Spleen (tissue), 7 donors: ENCODE data around the gene CHST7.

Source experiments
- POLR2A ChIP-seq, 3 donors: fragments of 450-650 bp; IDR thresholded peaks; one replicate each; pipeline ENCODE4 v1.5.1; 2017; ENCODE audit warnings: antibody characterized with exemption in 3 of 3, mild to moderate bottlenecking in 1 of 3
- TF ChIP-seq, protein P1 (sequence below), 11 experiments: fragments of 200-600 bp in 7 of 11; fragments of 450-650 bp in 4 of 11; sonication (generic) in 4 of 11; IDR thresholded peaks in 8 of 11; conservative IDR thresholded peaks in 3 of 11; 1 replicate in 7 of 11; 2 replicates in 4 of 11; pipeline versions ENCODE4 v1.4.0 to v1.8.0; 2016 to 2021; ENCODE audit warnings: antibody characterized with exemption in 11 of 11, inconsistent platforms in 4 of 11, mild to moderate bottlenecking in 1 of 11
- donor health status: DM: no; HTN: no; CAD: no; lungs with moderate emphysema.
- donor health status: DM: no; HTN: no; CAD: no.
- donor health status: DM: no; HTN: no; CAD: no.

DNA sequence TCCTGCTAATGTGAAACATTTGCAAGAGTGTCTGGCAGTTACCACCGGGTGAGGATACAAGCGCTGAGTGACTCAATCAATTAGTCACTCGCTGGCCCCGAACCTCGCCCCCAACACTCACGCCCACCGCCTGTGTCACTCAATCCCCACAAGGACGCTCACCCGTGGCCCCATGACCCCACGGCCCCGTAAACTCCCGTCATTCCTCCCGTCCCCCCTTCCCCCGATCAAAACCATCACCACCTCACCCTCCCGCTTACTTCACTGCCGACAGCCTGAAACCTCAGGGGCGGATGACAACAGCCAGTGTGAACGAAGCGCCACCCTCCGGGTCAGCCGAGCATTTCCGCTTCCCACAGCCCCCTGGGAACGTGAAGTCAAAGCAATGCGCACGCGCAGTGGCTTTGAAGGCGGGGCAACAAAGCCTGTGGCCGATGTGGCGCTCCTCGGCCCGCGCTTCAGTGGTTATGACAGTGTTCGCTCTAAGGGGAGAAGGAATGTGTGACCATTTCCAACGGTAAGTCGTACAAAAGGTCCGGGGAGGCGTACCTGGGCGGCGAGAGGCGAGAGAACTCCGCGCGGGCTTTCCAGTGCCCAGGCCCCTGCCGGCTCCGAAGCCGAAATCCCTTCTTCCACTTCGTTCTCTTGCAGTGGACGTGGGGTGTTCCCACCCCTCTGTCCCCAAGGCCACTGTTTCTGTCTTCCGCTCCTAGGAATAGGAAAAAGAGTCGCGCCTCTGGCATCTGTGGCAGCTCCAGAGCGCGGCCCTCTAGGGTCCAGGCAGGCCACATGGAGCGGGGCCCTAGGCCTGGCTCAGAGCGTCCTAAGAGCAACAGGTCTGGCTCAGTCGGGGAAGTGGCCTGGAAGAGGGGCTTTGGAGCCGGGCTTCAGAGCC, 28.2 kb upstream of the CHST7 start, which contains the start of gene ZNF674:
- TF ChIP-seq POLR2A (IDR thresholded peaks at IDR 0.05): peak in 2 of 3 donors; percentile 36 to 60
- TF ChIP-seq, protein P1, sequence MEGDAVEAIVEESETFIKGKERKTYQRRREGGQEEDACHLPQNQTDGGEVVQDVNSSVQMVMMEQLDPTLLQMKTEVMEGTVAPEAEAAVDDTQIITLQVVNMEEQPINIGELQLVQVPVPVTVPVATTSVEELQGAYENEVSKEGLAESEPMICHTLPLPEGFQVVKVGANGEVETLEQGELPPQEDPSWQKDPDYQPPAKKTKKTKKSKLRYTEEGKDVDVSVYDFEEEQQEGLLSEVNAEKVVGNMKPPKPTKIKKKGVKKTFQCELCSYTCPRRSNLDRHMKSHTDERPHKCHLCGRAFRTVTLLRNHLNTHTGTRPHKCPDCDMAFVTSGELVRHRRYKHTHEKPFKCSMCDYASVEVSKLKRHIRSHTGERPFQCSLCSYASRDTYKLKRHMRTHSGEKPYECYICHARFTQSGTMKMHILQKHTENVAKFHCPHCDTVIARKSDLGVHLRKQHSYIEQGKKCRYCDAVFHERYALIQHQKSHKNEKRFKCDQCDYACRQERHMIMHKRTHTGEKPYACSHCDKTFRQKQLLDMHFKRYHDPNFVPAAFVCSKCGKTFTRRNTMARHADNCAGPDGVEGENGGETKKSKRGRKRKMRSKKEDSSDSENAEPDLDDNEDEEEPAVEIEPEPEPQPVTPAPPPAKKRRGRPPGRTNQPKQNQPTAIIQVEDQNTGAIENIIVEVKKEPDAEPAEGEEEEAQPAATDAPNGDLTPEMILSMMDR (IDR thresholded peaks at IDR 0.05 in 8 of 11, conservative IDR thresholded peaks at IDR 0.05 in 3 of 11): peak in 10 of 11 experiments; percentile 33 to 72 (median 54)
